Stimulated activated CD4-positive, alpha-beta T cell treated with anti-CD3 and anti-CD28 coated beads, Interleukin-4, amount 100 ng/mL, for 4 hours (primary cell): Measurements from ENCODE around the gene TRAF3IP1.
"Not testable (repeated sequence)": the region's sequence is repeated elsewhere in the genome, so short reads cannot be mapped to it uniquely, and the experiment has no call there.

ENCODE experiments used
- DNase-seq, 2 experiments: peaks; one replicate each; pipeline ENCODE4 v3.0.0-alpha.2; 2020

Gene TRAF3IP1

DNA sequence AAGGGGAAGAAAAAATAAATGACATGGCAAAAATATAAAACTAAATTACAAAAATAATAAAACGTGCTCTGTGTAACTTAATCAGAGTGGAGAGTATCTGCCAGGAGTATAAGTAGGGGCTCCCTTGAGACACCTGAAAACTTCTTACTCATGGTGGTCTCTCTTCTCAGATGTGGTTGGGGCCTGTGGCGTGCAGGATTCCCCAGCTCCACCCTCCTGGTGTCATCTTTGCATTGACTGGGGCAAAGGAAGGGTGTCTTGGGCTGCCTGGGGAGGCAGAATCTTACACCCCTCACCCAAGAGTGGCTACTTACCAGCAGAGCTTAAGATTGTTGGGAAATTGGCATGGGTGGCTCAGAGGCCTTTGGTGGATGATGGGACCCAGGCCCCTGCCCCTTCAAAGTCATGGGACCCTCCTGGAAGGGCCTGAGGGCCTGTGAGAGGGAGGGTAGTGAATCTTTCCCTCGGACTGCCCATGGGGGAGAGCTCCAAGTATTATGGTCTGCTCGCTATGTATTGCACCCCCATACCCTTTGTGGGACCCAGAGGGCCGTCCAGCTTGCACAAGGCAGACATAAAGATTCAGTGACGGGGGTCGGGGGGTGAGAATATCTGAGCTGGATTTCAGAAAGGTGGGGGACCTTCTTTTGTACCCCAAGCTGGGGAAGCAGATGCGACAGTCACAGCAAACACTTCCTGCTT, 6.9 kb upstream of the TRAF3IP1 start:
- DNase-seq = no peak

- DNase-seq = no peak
Measured at GRCh38 chr2:238313991-238314350, 6.3 kb upstream of the TRAF3IP1 start.

GRCh38 chr2:238314576-238314975, 5.7 kb upstream of the TRAF3IP1 start:
- no peak for DNase-seq

- no peak for DNase-seq
Measured at GRCh38 chr2:238315031-238315595, 5.2 kb upstream of the TRAF3IP1 start.

- DNase-seq = no peak
Measured at GRCh38 chr2:238320648-238321281, 447 bp downstream of the TRAF3IP1 start.

GRCh38 chr2:238321467-238321866, 1.1 kb downstream of the TRAF3IP1 start:
- DNase-seq = no peak

DNA sequence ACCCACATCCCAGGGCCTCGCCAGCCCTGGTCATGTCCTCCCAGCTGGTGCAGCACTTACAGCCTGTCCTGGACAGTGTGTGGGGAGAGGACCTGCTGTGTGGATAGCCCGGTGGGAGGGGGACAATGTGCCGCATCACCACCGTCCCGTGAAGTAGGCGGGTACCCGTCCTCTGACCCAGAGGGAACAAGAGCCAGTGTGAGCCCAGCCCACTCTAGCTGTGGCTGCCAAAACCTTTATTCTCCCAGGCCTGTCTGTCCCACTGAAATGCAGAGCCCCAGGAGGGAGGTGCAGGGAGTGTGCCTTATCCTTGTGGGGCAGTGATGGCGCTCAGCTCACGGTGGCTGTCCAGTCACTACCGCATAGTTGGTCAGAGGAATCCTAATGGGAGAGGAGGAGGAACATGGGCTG, 1.7 kb downstream of the TRAF3IP1 start:
- no peak for DNase-seq

GRCh38 chr2:238324248-238324647, 3.9 kb downstream of the TRAF3IP1 start:
- DNase-seq = not testable (repeated sequence)

GRCh38 chr2:238325694-238326093, 5.4 kb downstream of the TRAF3IP1 start:
- DNase-seq = no peak

DNA sequence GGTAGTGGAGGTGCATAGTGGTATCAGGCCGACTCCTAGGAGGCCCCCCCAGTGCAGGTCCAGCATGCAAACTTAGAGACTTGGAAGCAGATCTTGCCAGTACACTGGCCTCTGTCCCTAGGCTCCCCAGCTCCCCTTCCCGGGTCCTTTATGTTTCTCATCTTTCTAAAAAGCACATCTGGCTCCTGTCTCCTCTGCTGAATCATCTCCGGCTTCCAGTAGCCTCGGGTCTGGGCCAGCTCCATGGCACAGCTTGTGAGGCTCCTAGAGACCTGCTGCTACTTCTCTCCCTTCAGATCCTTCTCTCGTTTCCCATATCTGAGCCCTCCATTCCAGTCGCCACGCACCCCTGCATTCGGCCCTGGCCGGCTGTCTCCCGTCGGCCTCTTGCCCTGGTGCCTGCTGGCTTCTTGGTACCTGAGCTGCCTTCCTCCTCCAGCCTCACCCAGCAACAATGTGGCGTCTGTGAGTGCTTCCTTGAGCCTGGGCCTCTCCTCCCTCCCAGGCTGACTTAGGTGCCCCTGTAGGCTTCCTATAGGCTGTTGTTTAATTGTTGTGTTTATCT, 6.6 kb downstream of the TRAF3IP1 start:
- DNase-seq = no peak

DNA sequence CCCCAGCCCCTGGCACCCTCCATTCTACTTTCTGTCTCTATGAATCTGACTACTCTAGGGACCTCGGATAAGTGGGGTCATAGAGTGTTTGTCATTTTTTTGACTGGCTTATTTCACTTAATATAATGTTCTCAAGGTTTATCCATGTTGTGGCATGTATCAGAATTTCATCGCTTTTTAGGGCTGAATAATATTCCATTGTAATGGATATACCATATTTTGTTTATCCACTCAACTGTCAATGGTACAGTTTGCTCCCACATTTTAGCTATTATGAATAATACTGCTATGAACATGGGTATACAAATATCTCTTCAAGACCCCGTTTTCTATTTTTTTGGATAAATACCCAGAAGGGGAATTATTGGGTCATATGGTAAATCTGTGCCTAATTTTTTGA, 7.4 kb downstream of the TRAF3IP1 start:
- no peak for DNase-seq

- DNase-seq = no peak
Measured at GRCh38 chr2:238330391-238330790, 10.1 kb downstream of the TRAF3IP1 start.

DNA sequence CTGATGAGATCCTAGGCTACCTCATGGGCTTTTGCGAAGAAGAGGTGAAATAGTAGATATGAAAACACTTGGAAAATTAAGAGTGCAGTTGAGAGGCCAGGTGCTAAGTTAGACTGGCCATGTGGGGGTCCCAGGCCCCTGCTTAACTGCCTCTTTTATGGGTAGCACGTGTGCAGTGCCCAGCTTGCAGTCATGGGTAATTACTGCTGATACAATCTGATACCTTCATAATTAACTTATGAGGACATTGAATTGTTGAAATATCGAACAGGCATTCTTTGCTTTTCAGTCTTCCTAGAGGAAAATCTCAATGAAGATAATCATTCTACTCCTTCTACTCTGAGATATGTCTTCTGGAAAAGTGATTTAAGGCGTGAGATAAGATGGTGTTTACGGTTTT, 11.6 kb downstream of the TRAF3IP1 start:
- no peak for DNase-seq

GRCh38 chr2:238334885-238335284, 14.6 kb downstream of the TRAF3IP1 start:
- no peak for DNase-seq

DNA sequence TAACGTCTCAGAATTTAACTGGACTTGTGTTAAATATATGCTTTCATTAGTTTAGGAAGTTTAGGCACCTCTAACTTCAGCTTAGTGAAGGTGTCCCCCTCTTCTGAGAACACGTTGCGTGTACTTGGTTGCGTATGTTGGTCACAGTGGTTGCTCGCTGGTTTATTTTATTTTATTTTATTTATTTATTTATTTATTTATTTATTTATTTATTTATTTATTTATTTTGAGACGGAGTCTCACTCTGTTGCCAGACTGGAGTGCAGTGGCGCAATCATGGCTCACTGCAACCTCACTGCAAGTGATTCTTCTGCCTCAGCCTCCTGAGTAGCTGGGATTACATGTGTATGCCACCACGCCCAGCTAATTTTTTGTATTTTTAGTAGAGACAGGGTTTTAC, 15.3 kb downstream of the TRAF3IP1 start:
- not testable (repeated sequence) for DNase-seq

DNA sequence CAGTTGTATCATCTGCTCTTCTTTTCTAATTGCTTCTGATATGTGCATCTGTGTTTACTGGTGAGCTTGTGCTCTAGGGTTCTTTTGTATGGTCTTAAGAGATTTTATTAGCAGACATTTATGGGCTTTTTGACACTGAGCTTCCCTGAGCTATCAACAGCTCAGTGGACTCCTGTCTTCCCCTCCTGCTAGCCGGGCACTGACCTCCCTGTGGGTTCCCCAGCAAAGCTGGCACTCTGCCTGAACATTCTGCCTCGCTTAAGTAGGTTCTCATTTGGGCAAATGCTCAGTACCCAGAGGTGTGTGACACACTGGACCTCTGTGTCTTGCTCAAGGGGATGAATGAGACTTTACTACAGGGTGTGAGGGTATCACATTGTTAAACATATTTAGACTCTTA, 15.8 kb downstream of the TRAF3IP1 start:
- no peak for DNase-seq

DNA sequence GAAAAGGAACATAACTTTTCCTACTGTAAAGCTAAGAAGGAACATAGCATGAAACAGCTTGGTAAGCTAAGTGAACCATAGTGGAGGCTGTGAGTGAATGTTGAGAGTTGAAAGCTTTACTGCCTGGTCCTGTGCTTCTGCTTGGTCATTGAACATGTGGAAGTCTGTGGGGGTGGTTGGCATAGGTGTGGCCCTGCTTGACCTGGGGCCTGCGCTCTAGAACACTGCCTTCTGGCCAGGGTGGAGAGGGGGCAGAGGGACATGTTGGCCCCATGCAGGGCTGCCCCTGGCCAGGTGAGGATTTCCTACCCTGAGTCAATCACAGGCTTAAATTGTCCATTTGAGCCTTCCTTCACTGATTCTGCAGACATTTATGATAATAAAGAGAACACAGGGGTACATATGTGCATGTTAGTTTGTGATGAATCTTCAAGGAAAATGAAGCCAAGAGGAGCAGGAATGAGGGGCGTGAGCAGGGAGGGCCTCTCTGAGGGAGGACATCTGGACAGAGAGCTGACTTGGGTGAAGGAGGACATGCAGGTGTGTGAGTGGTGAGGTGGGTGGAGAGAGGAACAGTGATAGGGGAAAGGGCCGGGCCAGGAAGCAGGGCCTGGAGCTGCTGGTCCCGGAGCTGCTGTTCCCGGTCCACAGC, 16.6 kb downstream of the TRAF3IP1 start:
- DNase-seq = no peak

- DNase-seq = no peak
Measured at GRCh38 chr2:238337846-238338245, 17.5 kb downstream of the TRAF3IP1 start.

DNA sequence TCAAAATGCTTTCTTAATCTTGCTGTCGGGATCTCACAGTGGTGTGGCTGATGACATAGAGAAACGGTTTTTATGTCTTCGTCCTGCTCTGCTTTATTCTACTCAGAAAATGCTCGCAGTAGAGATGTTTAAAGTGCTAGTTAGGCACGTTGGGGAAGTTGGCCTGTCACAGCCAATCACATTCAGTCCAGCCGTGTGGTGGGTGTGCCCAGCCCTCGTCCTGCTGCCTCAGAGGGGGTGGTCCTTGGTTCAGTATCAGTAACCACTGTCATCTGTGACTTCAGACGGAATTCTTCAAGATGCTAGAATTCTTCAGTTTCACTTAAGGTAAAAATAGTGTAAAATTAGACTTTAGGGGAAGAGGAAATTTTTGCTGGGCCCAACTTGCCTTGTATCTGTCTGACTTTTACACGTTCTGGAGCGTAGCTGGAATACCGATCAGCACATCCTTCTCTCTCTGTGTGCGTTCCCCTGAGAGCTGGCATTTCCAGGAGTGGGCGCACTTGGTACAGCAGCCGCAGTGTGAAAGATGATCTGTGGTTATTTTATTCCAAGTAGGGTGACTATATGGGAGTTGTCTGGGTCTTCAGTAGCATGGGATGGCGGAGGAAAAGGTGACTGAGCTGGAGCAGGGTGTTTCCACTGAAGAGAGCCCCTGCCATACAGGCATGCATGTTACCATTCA, 18.5 kb downstream of the TRAF3IP1 start:
- no peak for DNase-seq

GRCh38 chr2:238339395-238339780, 19.1 kb downstream of the TRAF3IP1 start:
- DNase-seq = no peak

DNA sequence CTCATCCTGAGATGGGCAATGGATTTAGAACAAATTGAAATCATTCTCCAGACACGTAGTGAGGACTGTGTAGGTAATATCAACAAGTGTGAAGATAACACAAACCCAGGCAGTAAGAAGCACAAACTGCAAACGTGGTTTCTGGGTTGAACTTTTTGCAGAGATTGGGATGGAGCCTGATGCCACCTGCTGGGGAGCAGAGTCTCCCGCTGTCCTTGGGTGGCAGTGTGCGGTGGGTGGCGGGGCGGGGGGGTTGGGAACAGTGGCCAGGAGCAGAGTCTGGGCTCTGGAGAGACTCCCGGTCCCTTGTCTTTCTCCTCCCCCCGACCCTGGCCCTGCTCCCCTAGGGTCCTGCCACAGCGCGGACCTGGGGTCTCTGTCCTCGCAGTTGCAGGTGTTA, 19.5 kb downstream of the TRAF3IP1 start:
- no peak for DNase-seq

- DNase-seq = no peak
Measured at GRCh38 chr2:238341536-238341935, 21.2 kb downstream of the TRAF3IP1 start.

- DNase-seq = no peak
Measured at GRCh38 chr2:238344035-238344434, 23.7 kb downstream of the TRAF3IP1 start.
